Tibial nerve (tissue), 4 donors: ENCODE data around the gene CCT5. TPM values are rescaled to one million over a fixed set of nuclear protein-coding genes. Genes with fewer than 3 reads are reported as not detected.
"Not testable (repeated sequence)": the region's sequence is repeated elsewhere in the genome, so short reads cannot be mapped to it uniquely, and the experiment has no call there.

ENCODE experiments used
- DNase-seq, 2 donors: peaks; one replicate each; pipeline ENCODE4 v3.0.0-alpha.2; 2019; ENCODE audit warnings: low spot score in 2 of 2
- H3K27ac ChIP-seq, 4 donors: fragments of 200-600 bp; sonication (generic) in 3 of 4; one replicate each; pipeline ENCODE4 v1.5.1; 2017 to 2019; ENCODE audit warnings: mild to moderate bottlenecking in 1 of 4
- H3K27me3 ChIP-seq, 2 donors: fragments of 200-600 bp; sonication (generic) in 1 of 2; one replicate each; pipeline versions ENCODE4 v1.5.1 to v1.6.0; 2017 to 2019
- H3K36me3 ChIP-seq, 3 donors: fragments of 200-600 bp; sonication (generic); one replicate each; pipeline ENCODE4 v1.5.1; 2018 to 2019
- H3K4me1 ChIP-seq, 4 donors: fragments of 200-600 bp; sonication (generic) in 3 of 4; one replicate each; pipeline ENCODE4 v1.5.1; 2017 to 2019
- H3K4me3 ChIP-seq, 4 donors: fragments of 200-600 bp; sonication (generic) in 3 of 4; one replicate each; pipeline ENCODE4 v1.5.1; 2017 to 2019; ENCODE audit warnings: mild to moderate bottlenecking in 1 of 4, moderate library complexity in 1 of 4
- H3K9me3 ChIP-seq, 4 donors: fragments of 200-600 bp; sonication (generic) in 3 of 4; one replicate each; pipeline ENCODE4 v1.5.1; 2017 to 2019
- CTCF ChIP-seq, 5 experiments: fragments of 200-600 bp in 3 of 5; fragments of 450-650 bp in 2 of 5; sonication (generic) in 3 of 5; IDR thresholded peaks; one replicate each; pipeline ENCODE4 v1.5.1; 2016 to 2019; ENCODE audit warnings: antibody characterized with exemption in 5 of 5, mild to moderate bottlenecking in 3 of 5, moderate library complexity in 2 of 5
- EP300 ChIP-seq, 2 donors: sonication (generic); formaldehyde crosslinking; IDR thresholded peaks; one replicate each; pipeline ENCODE4 v1.6.1; 2017; ENCODE audit warnings: antibody characterized with exemption in 2 of 2, mild to moderate bottlenecking in 1 of 2
- POLR2A ChIP-seq, 2 donors: fragments of 450-650 bp; IDR thresholded peaks; one replicate each; pipeline ENCODE4 v1.6.1; 2017; ENCODE audit warnings: antibody characterized with exemption in 2 of 2, mild to moderate bottlenecking in 2 of 2, moderate library complexity in 2 of 2
- WGBS, 2 donors: methylation state at CpG; one replicate each; pipeline ENCODE4 v1.1.5; 2018; 5-methylcytosine and 5-hydroxymethylcytosine counted together
- total RNA-seq, 4 donors: library from RNA; depleted of rRNA; stranded (reverse); fragments of >200 nt; gene quantifications; one replicate each; pipeline ENCODE4 v1.1.0, GENCODE V29; 2016

CCT5 gene
- total RNA-seq, 4 donors from 2014 or later = 102 to 152 (median 120) TPM

GRCh38 chr5:10279328-10279727 is 29.2 kb downstream of the CCT5 start:
- H3K4me3 ChIP-seq = no peak overlapping the region
- H3K4me1 ChIP-seq = peaks cover 0 to 7% (median 3%) of the 10 kb centered on the region in 4 donors
- no peak for TF ChIP-seq CTCF (IDR thresholded peaks at IDR 0.05)
- TF ChIP-seq POLR2A (IDR thresholded peaks at IDR 0.05) = no peak
- TF ChIP-seq EP300 (IDR thresholded peaks at IDR 0.05) = no peak
- peaks cover 0 to 19% (median 0%) of the 10 kb centered on the region in 3 donors for H3K36me3 ChIP-seq
- no peak overlapping the region for H3K27ac ChIP-seq
- no peaks in the 10 kb centered on the region for H3K27me3 ChIP-seq
- no peak for DNase-seq
- H3K9me3 ChIP-seq = no peaks in the 10 kb centered on the region
- 85 to 92% methylated on average over 4 of the region's 4 CpGs for WGBS, 2 donors

- WGBS, 2 donors = 77 to 94% methylated on average over 7 of the region's 7 CpGs
- Histone ChIP-seq H3K4me1 (peaks cover 0 to 9% (median 4%) of the 10 kb centered on the region in 4 donors), H3K27ac (no peak overlapping the region), H3K27me3 (no peaks in the 10 kb centered on the region), H3K36me3 (peaks cover 0 to 19% (median 0%) of the 10 kb centered on the region in 3 donors), H3K9me3 (no peaks in the 10 kb centered on the region), H3K4me3 (no peak overlapping the region)
- DNase-seq = no peak
- TF ChIP-seq CTCF (IDR thresholded peaks at IDR 0.05) (no peak), POLR2A (IDR thresholded peaks at IDR 0.05) (no peak), EP300 (IDR thresholded peaks at IDR 0.05) (no peak)
Measured at GRCh38 chr5:10279925-10280720, 30.0 kb downstream of the CCT5 start.

GRCh38 chr5:10283927-10284635 is 34.0 kb downstream of the CCT5 start:
- WGBS, 2 donors = 22 to 24% methylated on average over 17 of the region's 17 CpGs
- no peaks in the 10 kb centered on the region for H3K9me3 ChIP-seq
- H3K27me3 ChIP-seq = no peaks in the 10 kb centered on the region
- TF ChIP-seq EP300 (IDR thresholded peaks at IDR 0.05) (peak in 1 of 2 donors; percentile 32), CTCF (IDR thresholded peaks at IDR 0.05) (peak; percentile 89 to 93 (median 93)), POLR2A (IDR thresholded peaks at IDR 0.05) (no peak)
- peaks cover 0 to 35% (median 0%) of the 10 kb centered on the region in 3 donors for H3K36me3 ChIP-seq
- DNase-seq = peak; percentile 77 to 88
- H3K4me1 ChIP-seq = peaks cover 0 to 13% (median 7%) of the 10 kb centered on the region in 4 donors
- H3K27ac ChIP-seq = no peak overlapping the region
- no peak overlapping the region for H3K4me3 ChIP-seq

- WGBS, 2 donors = 93 to 94% methylated on average over 8 of the region's 8 CpGs
- Histone ChIP-seq H3K36me3 (peaks cover 0 to 26% (median 0%) of the 10 kb centered on the region in 3 donors), H3K4me1 (peaks cover 0 to 14% (median 7%) of the 10 kb centered on the region in 4 donors)
- not testable (repeated sequence) for H3K27me3 ChIP-seq, H3K27ac ChIP-seq, DNase-seq, H3K9me3 ChIP-seq, H3K4me3 ChIP-seq
Measured at GRCh38 chr5:10285362-10285761, 35.3 kb downstream of the CCT5 start.

GRCh38 chr5:10286162-10286861 is 36.2 kb downstream of the CCT5 start:
- H3K27me3 ChIP-seq = no peaks in the 10 kb centered on the region
- no peak for TF ChIP-seq EP300 (IDR thresholded peaks at IDR 0.05)
- no peak for TF ChIP-seq CTCF (IDR thresholded peaks at IDR 0.05)
- no peak for TF ChIP-seq POLR2A (IDR thresholded peaks at IDR 0.05)
- H3K4me1 ChIP-seq = peaks cover 0 to 14% (median 7%) of the 10 kb centered on the region in 4 donors
- H3K9me3 ChIP-seq = no peaks in the 10 kb centered on the region
- WGBS, 2 donors = 67 to 82% methylated on average over 6 of the region's 6 CpGs
- H3K27ac ChIP-seq = no peak overlapping the region
- H3K4me3 ChIP-seq = no peak overlapping the region
- DNase-seq = no peak
- peaks cover 0 to 26% (median 0%) of the 10 kb centered on the region in 3 donors for H3K36me3 ChIP-seq
